HepG2 (cell line): ENCODE measurements around the gene RPL36AL. TPM values are rescaled to one million over a fixed set of nuclear protein-coding genes. Genes with fewer than 3 reads are reported as not detected.

Experiments
- ATAC-seq: fragments of 200-7000 bp; cut with Tn5 transposase; 3 replicates; pipeline ENCODE4 v1.9.1; 2020; ENCODE audit warnings: mild to moderate bottlenecking, moderate library complexity
- BruUV-seq: library from RNA; stranded (reverse); fragments of 400-500 nt; replicated peaks from 2 replicates; lab custom pipeline; 2021; lab: Mats Ljungman, UMichigan
- CTCF ChIA-PET: fragments of 300-600 bp; formaldehyde crosslinking; extraction: SDS; loops from one replicate; lab custom pipeline; 2021; ENCODE audit warnings: low total read pairs, inconsistent platforms, low intra/inter-chr PET ratio; lab: Yijun Ruan, JAX
- POLR2A ChIA-PET: fragments of 350-600 bp; sonication (Branson Sonifier 250); formaldehyde crosslinking; loops from one replicate; lab custom pipeline; 2020; ENCODE audit warnings: antibody characterized with exemption, inconsistent platforms; lab: Yijun Ruan, JAX
- DNase-seq: peaks from one replicate; pipeline ENCODE4 v3.0.0-alpha.2; 2015; ENCODE audit warnings: low spot score
- FAIRE-seq: peaks from 3 replicates; lab custom pipeline; 2011; peaks lifted over from hg19 to GRCh38; lab: Jason Lieb, UNC
- H2AFZ ChIP-seq: one replicate; pipeline ENCODE4 v1.6.1; 2011; ENCODE audit warnings: low read length, inconsistent platforms
- H3K27ac ChIP-seq: fragments of 300-600 bp; 3 replicates; pipeline ENCODE4 v1.8.0; 2011; ENCODE audit warnings: mixed run types, mild to moderate bottlenecking, mixed read lengths, low read length, inconsistent platforms; ENCODE audit not compliant: insufficient read depth; ENCODE audit errors: extremely low read length
- H3K27me3 ChIP-seq, 2 experiments: fragments of 200-600 bp in 1 of 2; 2 replicates in 1 of 2; 3 replicates in 1 of 2; pipeline versions ENCODE4 v1.6.0 to v1.8.0; 2011; ENCODE audit warnings: low read length in 2 of 2, mild to moderate bottlenecking in 2 of 2, moderate library complexity in 2 of 2, inconsistent platforms in 1 of 2; ENCODE audit not compliant: insufficient read depth in 2 of 2, control insufficient read depth in 1 of 2
- H3K36me3 ChIP-seq, 2 experiments: fragments of 200-600 bp in 1 of 2; replicated peaks in 1 of 2; 2 replicates in 1 of 2; 3 replicates in 1 of 2; pipeline versions ENCODE4 v1.5.1 to v1.8.0; 2011; ENCODE audit warnings: low read length in 2 of 2, inconsistent platforms in 1 of 2; ENCODE audit not compliant: insufficient read depth in 2 of 2, control insufficient read depth in 1 of 2
- H3K4me1 ChIP-seq: 2 replicates; pipeline ENCODE4 v1.5.1; 2012; ENCODE audit warnings: low read length, inconsistent platforms; ENCODE audit not compliant: insufficient read depth
- H3K4me2 ChIP-seq: 2 replicates; pipeline ENCODE4 v1.6.0; 2011; ENCODE audit warnings: low read depth, low read length, inconsistent platforms
- H3K4me3 ChIP-seq, 3 experiments: fragments of 200-600 bp in 1 of 3; sonication (generic), shearing (Covaris generic) in 1 of 3; replicated peaks in 1 of 3; 2 replicates each; pipeline ENCODE4 v1.5.1; 2011 to 2016; ENCODE audit warnings: low read length in 3 of 3, inconsistent platforms in 2 of 3, low read depth in 2 of 3, mild to moderate bottlenecking in 2 of 3, control low read depth in 1 of 3, mixed read lengths in 1 of 3; ENCODE audit not compliant: insufficient read depth in 1 of 3
- H3K79me2 ChIP-seq: one replicate; pipeline ENCODE4 v1.6.1; 2011; ENCODE audit warnings: low read length, inconsistent platforms; ENCODE audit not compliant: insufficient read depth
- H3K9ac ChIP-seq: 2 replicates; pipeline ENCODE4 v1.6.0; 2011; ENCODE audit warnings: mild to moderate bottlenecking, low read depth, low read length, inconsistent platforms; ENCODE audit not compliant: insufficient read depth
- H3K9me3 ChIP-seq: 2 replicates; pipeline ENCODE4 v1.5.1; 2012; ENCODE audit warnings: mild to moderate bottlenecking, low read length
- H4K20me1 ChIP-seq: 2 replicates; pipeline ENCODE4 v1.6.0; 2011; ENCODE audit warnings: inconsistent platforms, mild to moderate bottlenecking, low read length, moderate library complexity; ENCODE audit not compliant: insufficient read depth
- DMTF1 ChIP-seq: sonication (generic); formaldehyde crosslinking; IDR thresholded peaks from 2 replicates; pipeline ENCODE4 v1.4.0; 2020; ENCODE audit warnings: mild to moderate bottlenecking, missing genetic modification reagents
- ELF1 ChIP-seq: sonication (generic); formaldehyde crosslinking; IDR thresholded peaks from 2 replicates; pipeline ENCODE4 v1.4.0; 2020; ENCODE audit warnings: missing genetic modification reagents
- HNRNPK ChIP-seq: fragments of 200-400 bp; formaldehyde crosslinking; IDR thresholded peaks from 2 replicates; pipeline ENCODE4 v1.6.1; 2018; ENCODE audit warnings: low read length, low read depth, moderate library complexity, mild to moderate bottlenecking; ENCODE audit not compliant: poor library complexity, severe bottlenecking
- WGBS: methylation state at CpG from one replicate; pipeline ENCODE4 v1.1.6; 2017; ENCODE audit warnings: low lambda C conversion rate; 5-methylcytosine and 5-hydroxymethylcytosine counted together
- in situ Hi-C: cut with HindIII; loops from 2 replicates; pipeline ENCODE4 v1.10.0; 2017; ENCODE audit warnings: low pct_unique_long_range_greater_than_20kb; ENCODE audit not compliant: extremely low pct_ligation_motif_present
- intact Hi-C: fragments of 100-400 bp; cut with micrococcal nuclease; formaldehyde crosslinking; loops from one replicate; pipeline ENCODE4 v1.10.0; 2022; ENCODE audit not compliant: unreplicated experiment
- polyA plus RNA-seq, 8 experiments: library from polyadenylated mRNA; depleted of rRNA in 3 of 8; stranded (reverse) in 7 of 8; unstranded in 1 of 8; fragments of >200 nt; fragmentation: Illumina TruSeq in 4 of 8; extraction: Trizol in 4 of 8; gene quantifications; 2 replicates each; pipeline versions ENCODE4 v1.2.1 to v1.2.3, GENCODE V29; 2011 to 2016; ENCODE audit warnings: low read depth in 4 of 8, missing spikeins in 1 of 8, mixed read lengths in 1 of 8; ENCODE audit not compliant: insufficient read depth in 1 of 8
- total RNA-seq, 5 experiments: library from RNA; depleted of rRNA; stranded (reverse); fragments of >200 nt; fragmentation: Illumina TruSeq; extraction: Trizol; gene quantifications; 2 replicates each; pipeline ENCODE4 v1.2.3, GENCODE V29; 2016; ENCODE audit warnings: low read depth in 1 of 5
- TF ChIP-seq, protein P1 (sequence below): IDR thresholded peaks from 2 replicates; pipeline ENCODE4 v1.6.1; 2016; ENCODE audit warnings: low read depth, missing genetic modification reagents, missing compliant biosample characterization
- TF ChIP-seq, protein P2 (sequence below): sonication (generic); formaldehyde crosslinking; IDR thresholded peaks from 2 replicates; pipeline ENCODE4 v1.5.0; 2020; ENCODE audit warnings: mild to moderate bottlenecking, missing genetic modification reagents, borderline replicate concordance

The RPL36AL gene
- total and polyA plus RNA-seq, 2 of the 13 experiments (the other 11 are each of a cell fraction or from before 2014, with no cell fraction given): 90.0 to 294 TPM

- Histone ChIP-seq H3K9me3 (no peaks in the 10 kb centered on the region), H3K4me3 (no peak overlapping the region), H3K4me2 (no peak overlapping the region)
- no peak for ATAC-seq
- BruUV-seq: no TSS peak
- in situ Hi-C loops: no loop called here
- WGBS: 96% methylated on average over 4 of the region's 4 CpGs
- TF ChIP-seq DMTF1 (CRISPR knock-in tag) (no peak), HNRNPK (no peak), ELF1 (CRISPR knock-in tag) (no peak)
- TF ChIP-seq, protein P1, sequence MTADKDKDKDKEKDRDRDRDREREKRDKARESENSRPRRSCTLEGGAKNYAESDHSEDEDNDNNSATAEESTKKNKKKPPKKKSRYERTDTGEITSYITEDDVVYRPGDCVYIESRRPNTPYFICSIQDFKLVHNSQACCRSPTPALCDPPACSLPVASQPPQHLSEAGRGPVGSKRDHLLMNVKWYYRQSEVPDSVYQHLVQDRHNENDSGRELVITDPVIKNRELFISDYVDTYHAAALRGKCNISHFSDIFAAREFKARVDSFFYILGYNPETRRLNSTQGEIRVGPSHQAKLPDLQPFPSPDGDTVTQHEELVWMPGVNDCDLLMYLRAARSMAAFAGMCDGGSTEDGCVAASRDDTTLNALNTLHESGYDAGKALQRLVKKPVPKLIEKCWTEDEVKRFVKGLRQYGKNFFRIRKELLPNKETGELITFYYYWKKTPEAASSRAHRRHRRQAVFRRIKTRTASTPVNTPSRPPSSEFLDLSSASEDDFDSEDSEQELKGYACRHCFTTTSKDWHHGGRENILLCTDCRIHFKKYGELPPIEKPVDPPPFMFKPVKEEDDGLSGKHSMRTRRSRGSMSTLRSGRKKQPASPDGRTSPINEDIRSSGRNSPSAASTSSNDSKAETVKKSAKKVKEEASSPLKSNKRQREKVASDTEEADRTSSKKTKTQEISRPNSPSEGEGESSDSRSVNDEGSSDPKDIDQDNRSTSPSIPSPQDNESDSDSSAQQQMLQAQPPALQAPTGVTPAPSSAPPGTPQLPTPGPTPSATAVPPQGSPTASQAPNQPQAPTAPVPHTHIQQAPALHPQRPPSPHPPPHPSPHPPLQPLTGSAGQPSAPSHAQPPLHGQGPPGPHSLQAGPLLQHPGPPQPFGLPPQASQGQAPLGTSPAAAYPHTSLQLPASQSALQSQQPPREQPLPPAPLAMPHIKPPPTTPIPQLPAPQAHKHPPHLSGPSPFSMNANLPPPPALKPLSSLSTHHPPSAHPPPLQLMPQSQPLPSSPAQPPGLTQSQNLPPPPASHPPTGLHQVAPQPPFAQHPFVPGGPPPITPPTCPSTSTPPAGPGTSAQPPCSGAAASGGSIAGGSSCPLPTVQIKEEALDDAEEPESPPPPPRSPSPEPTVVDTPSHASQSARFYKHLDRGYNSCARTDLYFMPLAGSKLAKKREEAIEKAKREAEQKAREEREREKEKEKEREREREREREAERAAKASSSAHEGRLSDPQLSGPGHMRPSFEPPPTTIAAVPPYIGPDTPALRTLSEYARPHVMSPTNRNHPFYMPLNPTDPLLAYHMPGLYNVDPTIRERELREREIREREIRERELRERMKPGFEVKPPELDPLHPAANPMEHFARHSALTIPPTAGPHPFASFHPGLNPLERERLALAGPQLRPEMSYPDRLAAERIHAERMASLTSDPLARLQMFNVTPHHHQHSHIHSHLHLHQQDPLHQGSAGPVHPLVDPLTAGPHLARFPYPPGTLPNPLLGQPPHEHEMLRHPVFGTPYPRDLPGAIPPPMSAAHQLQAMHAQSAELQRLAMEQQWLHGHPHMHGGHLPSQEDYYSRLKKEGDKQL (CRISPR knock-in tag): no peak
- TF ChIP-seq, protein P2, sequence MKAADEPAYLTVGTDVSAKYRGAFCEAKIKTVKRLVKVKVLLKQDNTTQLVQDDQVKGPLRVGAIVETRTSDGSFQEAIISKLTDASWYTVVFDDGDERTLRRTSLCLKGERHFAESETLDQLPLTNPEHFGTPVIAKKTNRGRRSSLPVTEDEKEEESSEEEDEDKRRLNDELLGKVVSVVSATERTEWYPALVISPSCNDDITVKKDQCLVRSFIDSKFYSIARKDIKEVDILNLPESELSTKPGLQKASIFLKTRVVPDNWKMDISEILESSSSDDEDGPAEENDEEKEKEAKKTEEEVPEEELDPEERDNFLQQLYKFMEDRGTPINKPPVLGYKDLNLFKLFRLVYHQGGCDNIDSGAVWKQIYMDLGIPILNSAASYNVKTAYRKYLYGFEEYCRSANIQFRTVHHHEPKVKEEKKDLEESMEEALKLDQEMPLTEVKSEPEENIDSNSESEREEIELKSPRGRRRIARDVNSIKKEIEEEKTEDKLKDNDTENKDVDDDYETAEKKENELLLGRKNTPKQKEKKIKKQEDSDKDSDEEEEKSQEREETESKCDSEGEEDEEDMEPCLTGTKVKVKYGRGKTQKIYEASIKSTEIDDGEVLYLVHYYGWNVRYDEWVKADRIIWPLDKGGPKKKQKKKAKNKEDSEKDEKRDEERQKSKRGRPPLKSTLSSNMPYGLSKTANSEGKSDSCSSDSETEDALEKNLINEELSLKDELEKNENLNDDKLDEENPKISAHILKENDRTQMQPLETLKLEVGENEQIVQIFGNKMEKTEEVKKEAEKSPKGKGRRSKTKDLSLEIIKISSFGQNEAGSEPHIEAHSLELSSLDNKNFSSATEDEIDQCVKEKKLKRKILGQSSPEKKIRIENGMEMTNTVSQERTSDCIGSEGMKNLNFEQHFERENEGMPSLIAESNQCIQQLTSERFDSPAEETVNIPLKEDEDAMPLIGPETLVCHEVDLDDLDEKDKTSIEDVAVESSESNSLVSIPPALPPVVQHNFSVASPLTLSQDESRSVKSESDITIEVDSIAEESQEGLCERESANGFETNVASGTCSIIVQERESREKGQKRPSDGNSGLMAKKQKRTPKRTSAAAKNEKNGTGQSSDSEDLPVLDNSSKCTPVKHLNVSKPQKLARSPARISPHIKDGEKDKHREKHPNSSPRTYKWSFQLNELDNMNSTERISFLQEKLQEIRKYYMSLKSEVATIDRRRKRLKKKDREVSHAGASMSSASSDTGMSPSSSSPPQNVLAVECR (CRISPR knock-in tag): no peak
- TF ChIP-seq, all 625 proteins: peak for 0
- Histone ChIP-seq H3K27me3 (no peaks in the 10 kb centered on the region), H3K4me1 (peaks cover 13% of the 10 kb centered on the region), H3K27ac (no peak overlapping the region), H3K36me3 (peaks cover 1 to 10% of the 10 kb centered on the region in 2 experiments; a peak in 1 of 5 replicates), H3K9ac (no peak overlapping the region), H3K79me2 (no peaks in the 10 kb centered on the region), H4K20me1 (no peaks in the 10 kb centered on the region; the same call in 1 of the 2 replicates), H2AFZ (no peak overlapping the region)
- ChIA-PET CTCF (no interaction called here), POLR2A (interaction anchor here (2.3 kb wide), 1 partner anchor 9 kb away, joined by 14 read pairs; the partner anchor contains the start of genes MGAT2 and RPL36AL)
- DNase-seq: no peak
- intact Hi-C loops: no loop called here
- FAIRE-seq: no peak
Measured at GRCh38 chr14:49612251-49612650, 8.2 kb downstream of the RPL36AL start.
